GM19099 (cell line): ENCODE data around the gene L3MBTL4.

Source experiments
- POLR2A ChIP-seq: IDR thresholded peaks from 3 replicates; pipeline ENCODE4 v1.6.1; 2011; ENCODE audit warnings: low read depth; ENCODE audit not compliant: insufficient read length; ENCODE audit errors: extremely low read depth

Gene L3MBTL4

GRCh38 chr18:6270771-6271216, 143.9 kb downstream of the L3MBTL4 start:
- no peak for TF ChIP-seq POLR2A

GRCh38 chr18:6269660-6270332, 144.9 kb downstream of the L3MBTL4 start:
- TF ChIP-seq POLR2A, result no peak

GRCh38 chr18:6266212-6266611, 148.5 kb downstream of the L3MBTL4 start:
- TF ChIP-seq POLR2A, result no peak

GRCh38 chr18:6261938-6262337, 152.8 kb downstream of the L3MBTL4 start:
- no peak for TF ChIP-seq POLR2A

- no peak for TF ChIP-seq POLR2A
These were observed 156.8 kb downstream of the L3MBTL4 start for GRCh38 chr18:6257950-6258349.

- no peak for TF ChIP-seq POLR2A
These were observed 158.2 kb downstream of the L3MBTL4 start for GRCh38 chr18:6256521-6256920.

GRCh38 chr18:6255886-6256285, 158.8 kb downstream of the L3MBTL4 start:
- no peak for TF ChIP-seq POLR2A

GRCh38 chr18:6255116-6255705, 159.5 kb downstream of the L3MBTL4 start:
- TF ChIP-seq POLR2A, result no peak

- no peak for TF ChIP-seq POLR2A
These were observed 160.3 kb downstream of the L3MBTL4 start for GRCh38 chr18:6254456-6254855.

- no peak for TF ChIP-seq POLR2A
These were observed 163.6 kb downstream of the L3MBTL4 start for GRCh38 chr18:6251084-6251483.

- TF ChIP-seq POLR2A, result no peak
These were observed 164.9 kb downstream of the L3MBTL4 start for GRCh38 chr18:6249788-6250187.

GRCh38 chr18:6249170-6249569, 165.5 kb downstream of the L3MBTL4 start:
- TF ChIP-seq POLR2A, result no peak

- TF ChIP-seq POLR2A, result no peak
These were observed 166.7 kb downstream of the L3MBTL4 start for GRCh38 chr18:6248017-6248416.

- no peak for TF ChIP-seq POLR2A
These were observed 172.7 kb downstream of the L3MBTL4 start for GRCh38 chr18:6242004-6242403.

GRCh38 chr18:6239716-6240115, 175.0 kb downstream of the L3MBTL4 start:
- no peak for TF ChIP-seq POLR2A

- no peak for TF ChIP-seq POLR2A
These were observed 178.5 kb downstream of the L3MBTL4 start for GRCh38 chr18:6236258-6236657.
